Measurements from ENCODE around the gene FTSJ1.

- TF ChIP-seq POLR2AphosphoS5 (IDR thresholded peaks at IDR 0.05) (no peak), CTCF (IDR thresholded peaks at IDR 0.05) (no peak), EP300 (IDR thresholded peaks at IDR 0.05) (no peak)
These were observed 5.2 kb upstream of the FTSJ1 start for GRCh38 chrX:48470833-48471118.

Measured in sigmoid colon (tissue), 4 donors.